H1 (cell line): ENCODE measurements around the gene AKAP9. TPM values are rescaled to one million over a fixed set of nuclear protein-coding genes. Genes with fewer than 3 reads are reported as not detected.

Experiments
- CTCF ChIA-PET: fragments of 300-600 bp; sonication (Branson Sonifier 250); formaldehyde crosslinking; loops from one replicate; lab custom pipeline; 2021; ENCODE audit not compliant: partially characterized antibody; lab: Charles Lee
- POLR2A ChIA-PET: fragments of 300-600 bp; sonication (Branson Sonifier 250); formaldehyde crosslinking; loops from one replicate; lab custom pipeline; 2021; ENCODE audit warnings: inconsistent platforms; ENCODE audit not compliant: partially characterized antibody; lab: Charles Lee
- DNase-seq, 2 experiments: peaks; one replicate each; pipeline versions ENCODE4 v3.0.0 to v3.0.0-alpha.2; 2010 to 2022; ENCODE audit warnings: low spot score in 2 of 2, low read depth in 1 of 2, mixed read lengths in 1 of 2
- FAIRE-seq: peaks from 2 replicates; lab custom pipeline; 2011; peaks lifted over from hg19 to GRCh38; lab: Jason Lieb, UNC
- H2AFZ ChIP-seq: 2 replicates; pipeline ENCODE4 v1.8.1; 2012; ENCODE audit warnings: low read length, inconsistent platforms
- H2AK5ac ChIP-seq: 2 replicates; pipeline ENCODE4 v1.6.1; 2013; ENCODE audit warnings: low read depth, low read length
- H2BK120ac ChIP-seq: replicated peaks from 2 replicates; pipeline ENCODE3; 2013; ENCODE audit warnings: low read depth, low read length, inconsistent platforms
- H2BK12ac ChIP-seq: 2 replicates; pipeline ENCODE4 v1.6.1; 2013; ENCODE audit warnings: low read depth, low read length
- H2BK15ac ChIP-seq: 2 replicates; pipeline ENCODE4 v1.6.1; 2013; ENCODE audit warnings: low read length
- H2BK20ac ChIP-seq: 2 replicates; pipeline ENCODE4 v1.6.1; 2013; ENCODE audit warnings: low read length
- H2BK5ac ChIP-seq: 2 replicates; pipeline ENCODE4 v1.6.1; 2013; ENCODE audit warnings: low read depth, low read length
- H3K14ac ChIP-seq: 2 replicates; pipeline ENCODE4 v1.6.1; 2013; ENCODE audit warnings: inconsistent platforms; ENCODE audit not compliant: insufficient read length
- H3K18ac ChIP-seq: 2 replicates; pipeline ENCODE4 v1.6.1; 2013; ENCODE audit warnings: low read length; ENCODE audit errors: extremely low read depth
- H3K23ac ChIP-seq: 2 replicates; pipeline ENCODE4 v1.6.1; 2013; ENCODE audit warnings: inconsistent platforms; ENCODE audit not compliant: insufficient read length
- H3K23me2 ChIP-seq: 2 replicates; pipeline ENCODE4 v1.6.1; 2013; ENCODE audit warnings: low read depth, low read length
- H3K27ac ChIP-seq: 2 replicates; pipeline ENCODE4 v1.6.1; 2011; ENCODE audit warnings: low read depth, low read length, inconsistent platforms
- H3K27me3 ChIP-seq, 4 experiments: replicated peaks in 1 of 4; 1 replicate in 1 of 4; 2 replicates in 3 of 4; pipeline versions ENCODE4 v1.6.1 to v1.8.1; 2011 to 2013; ENCODE audit warnings: low read length in 3 of 4, mild to moderate bottlenecking in 3 of 4, inconsistent platforms in 2 of 4, mixed read lengths in 2 of 4, moderate library complexity in 1 of 4; ENCODE audit not compliant: control insufficient read depth in 3 of 4, insufficient read depth in 3 of 4; ENCODE audit errors: extremely low read depth in 1 of 4
- H3K36me3 ChIP-seq, 4 experiments: 2 replicates each; pipeline versions ENCODE4 v1.6.1 to v1.8.1; 2011 to 2013; ENCODE audit warnings: mild to moderate bottlenecking in 4 of 4, low read length in 3 of 4, moderate library complexity in 2 of 4, control low read depth in 1 of 4, inconsistent platforms in 1 of 4; ENCODE audit not compliant: insufficient read depth in 4 of 4, control insufficient read depth in 2 of 4
- H3K4ac ChIP-seq: replicated peaks from 2 replicates; pipeline ENCODE3; 2013; ENCODE audit warnings: low read length, low read depth, mixed read lengths, inconsistent platforms; ENCODE audit not compliant: insufficient read length
- H3K4me1 ChIP-seq, 4 experiments: replicated peaks in 1 of 4; 1 replicate in 1 of 4; 2 replicates in 3 of 4; pipeline versions ENCODE4 v1.6.1 to v1.8.1; 2011 to 2013; ENCODE audit warnings: low read length in 3 of 4, inconsistent platforms in 2 of 4, mixed read lengths in 1 of 4; ENCODE audit not compliant: insufficient read depth in 4 of 4, control insufficient read depth in 3 of 4
- H3K4me2 ChIP-seq, 2 experiments: 2 replicates each; pipeline versions ENCODE4 v1.6.1 to v1.8.1; 2011 to 2013; ENCODE audit warnings: low read depth in 2 of 2, low read length in 2 of 2, control low read depth in 1 of 2, inconsistent platforms in 1 of 2, mild to moderate bottlenecking in 1 of 2; ENCODE audit not compliant: insufficient read depth in 1 of 2
- H3K4me3 ChIP-seq, 4 experiments: fragments of 200-600, 300-600 bp in 1 of 4; sonication (generic), shearing (Covaris generic), sonication (Bioruptor Twin) in 1 of 4; 2 replicates each; pipeline versions ENCODE4 v1.5.1 to v1.8.1; 2011 to 2016; ENCODE audit warnings: low read length in 4 of 4, low read depth in 3 of 4, control low read depth in 2 of 4, inconsistent platforms in 2 of 4, mild to moderate bottlenecking in 2 of 4, mixed read lengths in 1 of 4, moderate library complexity in 1 of 4; ENCODE audit not compliant: insufficient read depth in 2 of 4; ENCODE audit errors: extremely low read depth in 1 of 4
- H3K56ac ChIP-seq: replicated peaks from 2 replicates; pipeline ENCODE3; 2013; ENCODE audit warnings: low read depth, mild to moderate bottlenecking, mixed read lengths, low read length, inconsistent platforms; ENCODE audit not compliant: insufficient read length
- H3K79me1 ChIP-seq: 2 replicates; pipeline ENCODE4 v1.6.1; 2013; ENCODE audit warnings: low read depth, low read length, control low read depth
- H3K79me2 ChIP-seq, 2 experiments: 2 replicates each; pipeline versions ENCODE4 v1.6.1 to v1.8.1; 2012 to 2013; ENCODE audit warnings: low read length in 2 of 2, mild to moderate bottlenecking in 2 of 2, inconsistent platforms in 1 of 2; ENCODE audit not compliant: insufficient read depth in 2 of 2, control insufficient read depth in 1 of 2
- H3K9ac ChIP-seq, 4 experiments: replicated peaks in 1 of 4; 1 replicate in 1 of 4; 2 replicates in 3 of 4; pipeline versions ENCODE4 v1.6.1 to v1.8.1; 2011 to 2013; ENCODE audit warnings: low read depth in 3 of 4, low read length in 3 of 4, control low read depth in 2 of 4, mild to moderate bottlenecking in 2 of 4, moderate library complexity in 2 of 4, inconsistent platforms in 1 of 4; ENCODE audit errors: extremely low read depth in 1 of 4
- H3K9me3 ChIP-seq, 2 experiments: 2 replicates each; pipeline versions ENCODE4 v1.6.1 to v1.8.1; 2012 to 2013; ENCODE audit warnings: mild to moderate bottlenecking in 2 of 2, moderate library complexity in 2 of 2, control low read depth in 1 of 2, inconsistent platforms in 1 of 2, low read depth in 1 of 2, low read length in 1 of 2, mixed read lengths in 1 of 2; ENCODE audit not compliant: insufficient read depth in 2 of 2
- H4K20me1 ChIP-seq, 2 experiments: replicated peaks in 1 of 2; 2 replicates each; pipeline versions ENCODE3 to v1.8.1; 2011 to 2013; ENCODE audit warnings: inconsistent platforms in 2 of 2, low read length in 2 of 2, mild to moderate bottlenecking in 1 of 2; ENCODE audit not compliant: insufficient read depth in 2 of 2, control insufficient read depth in 1 of 2
- H4K5ac ChIP-seq: 2 replicates; pipeline ENCODE4 v1.6.1; 2013; ENCODE audit warnings: low read length, low read depth, mixed read lengths, inconsistent platforms; ENCODE audit not compliant: insufficient read length
- H4K8ac ChIP-seq: 2 replicates; pipeline ENCODE4 v1.8.0; 2013; ENCODE audit warnings: mild to moderate bottlenecking, moderate library complexity, low read length, inconsistent platforms; ENCODE audit not compliant: insufficient read depth; ENCODE audit errors: extremely low read depth
- H4K91ac ChIP-seq: replicated peaks from 2 replicates; pipeline ENCODE3; 2013; ENCODE audit warnings: low read length, mixed read lengths, inconsistent platforms; ENCODE audit not compliant: insufficient read length
- BCL11A ChIP-seq, 2 experiments: IDR thresholded peaks; one replicate each; pipeline ENCODE4 v1.6.1; 2011; ENCODE audit warnings: low read depth in 2 of 2, low read length in 2 of 2, mild to moderate bottlenecking in 2 of 2
- CTBP2 ChIP-seq: IDR thresholded peaks from 2 replicates; pipeline ENCODE4 v1.7.0; 2011; ENCODE audit warnings: borderline replicate concordance, mild to moderate bottlenecking, moderate library complexity, mixed read lengths, low read length; ENCODE audit not compliant: insufficient read depth, insufficient read length
- KDM1A ChIP-seq: fragments of 200-600, 300-600 bp; sonication (generic); IDR thresholded peaks from 2 replicates; pipeline ENCODE4 v1.7.1; 2016; ENCODE audit warnings: mild to moderate bottlenecking, low read length, borderline replicate concordance
- KDM5A ChIP-seq: fragments of 200-600 bp; IDR thresholded peaks from 2 replicates; pipeline ENCODE4 v1.7.1; 2012; ENCODE audit warnings: mild to moderate bottlenecking, low read length, inconsistent platforms, mixed read lengths
- MAFK ChIP-seq: IDR thresholded peaks from 2 replicates; pipeline ENCODE4 v1.6.1; 2012; ENCODE audit warnings: low read depth, mild to moderate bottlenecking, improper control_type of control experiment, low read length
- SP1 ChIP-seq: IDR thresholded peaks from 2 replicates; pipeline ENCODE4 v1.6.1; 2011; ENCODE audit warnings: low read depth, low read length
- SP4 ChIP-seq: IDR thresholded peaks from 2 replicates; pipeline ENCODE4 v1.6.1; 2012; ENCODE audit warnings: low read length, inconsistent platforms
- WGBS, 2 experiments: shearing (Covaris generic) in 1 of 2; methylation state at CpG; one replicate each; pipeline versions ENCODE4 v1.1.6 to v1.1.7; 2013 to 2015; ENCODE audit warnings: low lambda C conversion rate in 2 of 2, mixed read lengths in 2 of 2, inconsistent platforms in 1 of 2, low coverage in 1 of 2, missing lambda C conversion rate in 1 of 2; ENCODE audit not compliant: insufficient replicate concordance in 2 of 2, insufficient coverage in 1 of 2, insufficient read length in 1 of 2; ENCODE audit errors: extremely low coverage in 1 of 2, missing lambda C conversion rate in 1 of 2; 5-methylcytosine and 5-hydroxymethylcytosine counted together
- polyA plus RNA-seq, 7 experiments: library from polyadenylated mRNA; depleted of rRNA in 3 of 7; stranded (reverse) in 5 of 7; unstranded in 2 of 7; fragments of >200 nt in 5 of 7; fragments of 200-250 nt in 2 of 7; gene quantifications; 1 replicate in 5 of 7; 2 replicates in 1 of 7; 4 replicates in 1 of 7; pipeline versions ENCODE4 v1.2.1 to v1.2.3, GENCODE V29; 2011 to 2013; ENCODE audit warnings: missing spikeins in 2 of 7, mixed read lengths in 2 of 7
- total RNA-seq: library from RNA; stranded (reverse); fragmentation: NEBNext Ultra II Directional; extraction: Animal tissue kit (Norgen Biotek cat#: 25700); gene quantifications from 2 replicates; pipeline ENCODE4 v1.2.1, GENCODE V29; 2021

Gene AKAP9
- total and polyA plus RNA-seq, 2 of the 8 experiments (the other 6 are each of a cell fraction or from before 2014, with no cell fraction given), result 6.2 to 26.3 TPM

GRCh38 chr7:92133737-92134270 lies 193.1 kb downstream of the AKAP9 start:
- Histone ChIP-seq H2BK20ac (0 out of 2 replicates have a peak overlapping the region, but pooled peaks have one; percentile 32), H3K79me1 (no peaks in the 10 kb centered on the region; the same call in 1 of the 2 replicates), H3K4me2 (peak overlapping the region; percentile 73 to 75), H3K27ac (peak overlapping the region; percentile 94; the same call in 1 of the 2 replicates), H3K23ac (no peak overlapping the region), H3K4ac (peak overlapping the region; percentile 90), H2AK5ac (no peak overlapping the region), H3K14ac (no peak overlapping the region), H2BK15ac (no peak overlapping the region), H3K9me3 (no peaks in the 10 kb centered on the region), H3K36me3 (peaks cover 0 to 26% (median 8%) of the 10 kb centered on the region in 4 experiments; a peak in 6 of 8 replicates), H3K56ac (peak overlapping the region; percentile 80), H3K4me1 (peaks cover 0 to 6% (median 0%) of the 10 kb centered on the region in 4 experiments; a peak in 4 of 7 replicates), H3K18ac (peak overlapping the region; percentile 87), H2BK12ac (peak overlapping the region; percentile 80; the same call in 1 of the 2 replicates), H4K5ac (peak overlapping the region; percentile 51), H3K79me2 (peaks cover 6 to 43% of the 10 kb centered on the region in 2 experiments; a peak in 3 of 4 replicates), H3K27me3 (no peaks in the 10 kb centered on the region), H4K91ac (peak overlapping the region; percentile 77), H2BK120ac (no peak overlapping the region), H4K8ac (peak overlapping the region; percentile 96), H3K9ac (peak overlapping the region; percentile 79 to 96 (median 90)), H4K20me1 (peaks cover 0 to 5% of the 10 kb centered on the region in 2 experiments), H3K4me3 (peak overlapping the region; percentile 74 to 97 (median 89)), H2BK5ac (peak overlapping the region; percentile 99), H3K23me2 (no peaks in the 10 kb centered on the region; the same call in 1 of the 2 replicates), H2AFZ (peak overlapping the region; percentile 18; the same call in 1 of the 2 replicates)
- DNase-seq (peak; percentile 50 to 98), FAIRE-seq (no peak)
- POLR2A ChIA-PET, result interaction anchor here (1.0 to 2.0 kb wide), 8 partner anchors 9 to 313 kb away, joined by 4 to 12 read pairs (median 6); partner anchors contain the start of genes ANKIB1, GATAD1, KRIT1 and LRRD1
- CTCF ChIA-PET, result interaction anchor here (0.7 to 2.8 kb wide), 15 partner anchors 9 to 333 kb away, joined by 3 to 14 read pairs (median 4); partner anchors contain the start of genes GATAD1 and LRRD1
- 1% methylated on average over 28 of the region's 42 CpGs; no CpG with 5 or more reads in 1 of the 2 experiments for WGBS, 2 experiments
- TF ChIP-seq KDM1A (peak; percentile 58; the same call in 1 of the 2 replicates), KDM5A (no peak), SP1 (no peak), BCL11A (IDR thresholded peaks at IDR 0.05; ENCODE audit: low read depth in 2 of 2, low read length in 2 of 2) (no peak), MAFK (no peak), SP4 (no peak), CTBP2 (no peak)
